H1 (cell line): ENCODE measurements around the gene RUSC2. TPM values are rescaled to one million over a fixed set of nuclear protein-coding genes. Genes with fewer than 3 reads are reported as not detected.

Experiments
- CTCF ChIA-PET: fragments of 300-600 bp; sonication (Branson Sonifier 250); formaldehyde crosslinking; loops from one replicate; lab custom pipeline; 2021; ENCODE audit not compliant: partially characterized antibody; lab: Charles Lee
- POLR2A ChIA-PET: fragments of 300-600 bp; sonication (Branson Sonifier 250); formaldehyde crosslinking; loops from one replicate; lab custom pipeline; 2021; ENCODE audit warnings: inconsistent platforms; ENCODE audit not compliant: partially characterized antibody; lab: Charles Lee
- DNase-seq, 2 experiments: peaks; one replicate each; pipeline versions ENCODE4 v3.0.0 to v3.0.0-alpha.2; 2010 to 2022; ENCODE audit warnings: low spot score in 2 of 2, low read depth in 1 of 2, mixed read lengths in 1 of 2
- FAIRE-seq: peaks from 2 replicates; lab custom pipeline; 2011; peaks lifted over from hg19 to GRCh38; lab: Jason Lieb, UNC
- H2AFZ ChIP-seq: 2 replicates; pipeline ENCODE4 v1.8.1; 2012; ENCODE audit warnings: low read length, inconsistent platforms
- H2AK5ac ChIP-seq: 2 replicates; pipeline ENCODE4 v1.6.1; 2013; ENCODE audit warnings: low read depth, low read length
- H2BK120ac ChIP-seq: replicated peaks from 2 replicates; pipeline ENCODE3; 2013; ENCODE audit warnings: low read depth, low read length, inconsistent platforms
- H2BK12ac ChIP-seq: 2 replicates; pipeline ENCODE4 v1.6.1; 2013; ENCODE audit warnings: low read depth, low read length
- H2BK15ac ChIP-seq: 2 replicates; pipeline ENCODE4 v1.6.1; 2013; ENCODE audit warnings: low read length
- H2BK20ac ChIP-seq: 2 replicates; pipeline ENCODE4 v1.6.1; 2013; ENCODE audit warnings: low read length
- H2BK5ac ChIP-seq: 2 replicates; pipeline ENCODE4 v1.6.1; 2013; ENCODE audit warnings: low read depth, low read length
- H3K14ac ChIP-seq: 2 replicates; pipeline ENCODE4 v1.6.1; 2013; ENCODE audit warnings: inconsistent platforms; ENCODE audit not compliant: insufficient read length
- H3K18ac ChIP-seq: 2 replicates; pipeline ENCODE4 v1.6.1; 2013; ENCODE audit warnings: low read length; ENCODE audit errors: extremely low read depth
- H3K23ac ChIP-seq: 2 replicates; pipeline ENCODE4 v1.6.1; 2013; ENCODE audit warnings: inconsistent platforms; ENCODE audit not compliant: insufficient read length
- H3K23me2 ChIP-seq: 2 replicates; pipeline ENCODE4 v1.6.1; 2013; ENCODE audit warnings: low read depth, low read length
- H3K27ac ChIP-seq: 2 replicates; pipeline ENCODE4 v1.6.1; 2011; ENCODE audit warnings: low read depth, low read length, inconsistent platforms
- H3K27me3 ChIP-seq, 4 experiments: replicated peaks in 1 of 4; 1 replicate in 1 of 4; 2 replicates in 3 of 4; pipeline versions ENCODE4 v1.6.1 to v1.8.1; 2011 to 2013; ENCODE audit warnings: low read length in 3 of 4, mild to moderate bottlenecking in 3 of 4, inconsistent platforms in 2 of 4, mixed read lengths in 2 of 4, moderate library complexity in 1 of 4; ENCODE audit not compliant: control insufficient read depth in 3 of 4, insufficient read depth in 3 of 4; ENCODE audit errors: extremely low read depth in 1 of 4
- H3K36me3 ChIP-seq, 4 experiments: 2 replicates each; pipeline versions ENCODE4 v1.6.1 to v1.8.1; 2011 to 2013; ENCODE audit warnings: mild to moderate bottlenecking in 4 of 4, low read length in 3 of 4, moderate library complexity in 2 of 4, control low read depth in 1 of 4, inconsistent platforms in 1 of 4; ENCODE audit not compliant: insufficient read depth in 4 of 4, control insufficient read depth in 2 of 4
- H3K4ac ChIP-seq: replicated peaks from 2 replicates; pipeline ENCODE3; 2013; ENCODE audit warnings: low read length, low read depth, mixed read lengths, inconsistent platforms; ENCODE audit not compliant: insufficient read length
- H3K4me1 ChIP-seq, 4 experiments: replicated peaks in 1 of 4; 1 replicate in 1 of 4; 2 replicates in 3 of 4; pipeline versions ENCODE4 v1.6.1 to v1.8.1; 2011 to 2013; ENCODE audit warnings: low read length in 3 of 4, inconsistent platforms in 2 of 4, mixed read lengths in 1 of 4; ENCODE audit not compliant: insufficient read depth in 4 of 4, control insufficient read depth in 3 of 4
- H3K4me2 ChIP-seq, 2 experiments: 2 replicates each; pipeline versions ENCODE4 v1.6.1 to v1.8.1; 2011 to 2013; ENCODE audit warnings: low read depth in 2 of 2, low read length in 2 of 2, control low read depth in 1 of 2, inconsistent platforms in 1 of 2, mild to moderate bottlenecking in 1 of 2; ENCODE audit not compliant: insufficient read depth in 1 of 2
- H3K4me3 ChIP-seq, 4 experiments: fragments of 200-600, 300-600 bp in 1 of 4; sonication (generic), shearing (Covaris generic), sonication (Bioruptor Twin) in 1 of 4; 2 replicates each; pipeline versions ENCODE4 v1.5.1 to v1.8.1; 2011 to 2016; ENCODE audit warnings: low read length in 4 of 4, low read depth in 3 of 4, control low read depth in 2 of 4, inconsistent platforms in 2 of 4, mild to moderate bottlenecking in 2 of 4, mixed read lengths in 1 of 4, moderate library complexity in 1 of 4; ENCODE audit not compliant: insufficient read depth in 2 of 4; ENCODE audit errors: extremely low read depth in 1 of 4
- H3K56ac ChIP-seq: replicated peaks from 2 replicates; pipeline ENCODE3; 2013; ENCODE audit warnings: low read depth, mild to moderate bottlenecking, mixed read lengths, low read length, inconsistent platforms; ENCODE audit not compliant: insufficient read length
- H3K79me1 ChIP-seq: 2 replicates; pipeline ENCODE4 v1.6.1; 2013; ENCODE audit warnings: low read depth, low read length, control low read depth
- H3K79me2 ChIP-seq, 2 experiments: 2 replicates each; pipeline versions ENCODE4 v1.6.1 to v1.8.1; 2012 to 2013; ENCODE audit warnings: low read length in 2 of 2, mild to moderate bottlenecking in 2 of 2, inconsistent platforms in 1 of 2; ENCODE audit not compliant: insufficient read depth in 2 of 2, control insufficient read depth in 1 of 2
- H3K9ac ChIP-seq, 4 experiments: replicated peaks in 1 of 4; 1 replicate in 1 of 4; 2 replicates in 3 of 4; pipeline versions ENCODE4 v1.6.1 to v1.8.1; 2011 to 2013; ENCODE audit warnings: low read depth in 3 of 4, low read length in 3 of 4, control low read depth in 2 of 4, mild to moderate bottlenecking in 2 of 4, moderate library complexity in 2 of 4, inconsistent platforms in 1 of 4; ENCODE audit errors: extremely low read depth in 1 of 4
- H3K9me3 ChIP-seq, 2 experiments: 2 replicates each; pipeline versions ENCODE4 v1.6.1 to v1.8.1; 2012 to 2013; ENCODE audit warnings: mild to moderate bottlenecking in 2 of 2, moderate library complexity in 2 of 2, control low read depth in 1 of 2, inconsistent platforms in 1 of 2, low read depth in 1 of 2, low read length in 1 of 2, mixed read lengths in 1 of 2; ENCODE audit not compliant: insufficient read depth in 2 of 2
- H4K20me1 ChIP-seq, 2 experiments: replicated peaks in 1 of 2; 2 replicates each; pipeline versions ENCODE3 to v1.8.1; 2011 to 2013; ENCODE audit warnings: inconsistent platforms in 2 of 2, low read length in 2 of 2, mild to moderate bottlenecking in 1 of 2; ENCODE audit not compliant: insufficient read depth in 2 of 2, control insufficient read depth in 1 of 2
- H4K5ac ChIP-seq: 2 replicates; pipeline ENCODE4 v1.6.1; 2013; ENCODE audit warnings: low read length, low read depth, mixed read lengths, inconsistent platforms; ENCODE audit not compliant: insufficient read length
- H4K8ac ChIP-seq: 2 replicates; pipeline ENCODE4 v1.8.0; 2013; ENCODE audit warnings: mild to moderate bottlenecking, moderate library complexity, low read length, inconsistent platforms; ENCODE audit not compliant: insufficient read depth; ENCODE audit errors: extremely low read depth
- H4K91ac ChIP-seq: replicated peaks from 2 replicates; pipeline ENCODE3; 2013; ENCODE audit warnings: low read length, mixed read lengths, inconsistent platforms; ENCODE audit not compliant: insufficient read length
- PHF8 ChIP-seq: fragments of 200-600 bp; sonication (generic); conservative IDR thresholded peaks from 2 replicates; pipeline ENCODE4 v1.7.1; 2012; ENCODE audit warnings: low read depth, mild to moderate bottlenecking, inconsistent platforms, low read length, moderate library complexity
- RAD21 ChIP-seq, 2 experiments: IDR thresholded peaks in 1 of 2; conservative IDR thresholded peaks in 1 of 2; 2 replicates each; pipeline ENCODE4 v1.6.1; 2011; ENCODE audit warnings: low read depth in 2 of 2, low read length in 2 of 2, improper control_type of control experiment in 1 of 2, inconsistent platforms in 1 of 2, mild to moderate bottlenecking in 1 of 2, moderate library complexity in 1 of 2
- RNF2 ChIP-seq: fragments of 200-900, 300-1000 bp; sonication (generic); IDR thresholded peaks from 2 replicates; pipeline ENCODE4 v1.7.1; 2016; ENCODE audit warnings: borderline replicate concordance, low read depth, mild to moderate bottlenecking, antibody characterized with exemption, low read length; ENCODE audit not compliant: poor library complexity, severe bottlenecking; ENCODE audit errors: missing control alignments
- WGBS, 2 experiments: shearing (Covaris generic) in 1 of 2; methylation state at CpG; one replicate each; pipeline versions ENCODE4 v1.1.6 to v1.1.7; 2013 to 2015; ENCODE audit warnings: low lambda C conversion rate in 2 of 2, mixed read lengths in 2 of 2, inconsistent platforms in 1 of 2, low coverage in 1 of 2, missing lambda C conversion rate in 1 of 2; ENCODE audit not compliant: insufficient replicate concordance in 2 of 2, insufficient coverage in 1 of 2, insufficient read length in 1 of 2; ENCODE audit errors: extremely low coverage in 1 of 2, missing lambda C conversion rate in 1 of 2; 5-methylcytosine and 5-hydroxymethylcytosine counted together
- polyA plus RNA-seq, 7 experiments: library from polyadenylated mRNA; depleted of rRNA in 3 of 7; stranded (reverse) in 5 of 7; unstranded in 2 of 7; fragments of >200 nt in 5 of 7; fragments of 200-250 nt in 2 of 7; gene quantifications; 1 replicate in 5 of 7; 2 replicates in 1 of 7; 4 replicates in 1 of 7; pipeline versions ENCODE4 v1.2.1 to v1.2.3, GENCODE V29; 2011 to 2013; ENCODE audit warnings: missing spikeins in 2 of 7, mixed read lengths in 2 of 7
- total RNA-seq: library from RNA; stranded (reverse); fragmentation: NEBNext Ultra II Directional; extraction: Animal tissue kit (Norgen Biotek cat#: 25700); gene quantifications from 2 replicates; pipeline ENCODE4 v1.2.1, GENCODE V29; 2021
- TF ChIP-seq, protein P1 (sequence below), 3 experiments: IDR thresholded peaks; 1 replicate in 2 of 3; 2 replicates in 1 of 3; pipeline versions ENCODE4 v1.5.1 to v1.6.1; 2011; ENCODE audit warnings: low read length in 3 of 3, mild to moderate bottlenecking in 3 of 3, inconsistent platforms in 2 of 3, low read depth in 1 of 3, moderate library complexity in 1 of 3; ENCODE audit not compliant: insufficient read depth in 1 of 3; ENCODE audit errors: control extremely low read depth in 1 of 3

The RUSC2 gene
- total and polyA plus RNA-seq, 2 of the 8 experiments (the other 6 are each of a cell fraction or from before 2014, with no cell fraction given): 4.2 to 7.9 TPM

DNA sequence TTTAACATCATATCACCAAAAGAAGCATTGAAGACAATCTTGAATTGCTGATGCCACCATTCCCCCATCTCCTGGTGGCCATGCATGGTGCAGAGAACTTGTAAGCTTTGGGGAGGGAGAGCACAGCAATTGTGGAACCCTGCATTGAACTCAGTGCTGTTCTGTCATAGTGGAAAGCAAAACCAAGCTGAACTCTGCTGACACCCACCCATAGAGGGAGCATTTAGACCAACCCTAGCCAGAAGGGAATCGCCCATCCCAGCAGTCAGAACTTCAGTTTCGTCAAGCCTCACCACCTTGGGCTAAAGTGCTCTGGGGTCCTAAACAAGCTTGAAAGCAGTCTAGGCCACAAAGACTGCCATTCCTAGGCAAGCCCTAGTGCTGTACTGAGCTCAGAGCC is 37.4 kb upstream of the RUSC2 start:
- Histone ChIP-seq H3K14ac (no peak overlapping the region), H3K23ac (no peak overlapping the region), H2BK120ac (no peak overlapping the region), H2BK12ac (no peak overlapping the region), H3K56ac (no peak overlapping the region), H3K9me3 (peaks cover 0 to 6% of the 10 kb centered on the region in 2 experiments; a peak in 1 of 4 replicates), H2BK15ac (no peak overlapping the region), H3K18ac (no peak overlapping the region), H2AK5ac (no peak overlapping the region), H3K27ac (no peak overlapping the region), H2AFZ (no peak overlapping the region), H3K4ac (no peak overlapping the region), H3K4me2 (no peak overlapping the region), H4K5ac (no peak overlapping the region), H2BK20ac (no peak overlapping the region), H3K23me2 (no peaks in the 10 kb centered on the region), H3K36me3 (no peaks in the 10 kb centered on the region), H4K8ac (no peak overlapping the region), H4K20me1 (no peaks in the 10 kb centered on the region), H3K79me1 (no peaks in the 10 kb centered on the region), H3K4me3 (no peak overlapping the region), H2BK5ac (no peak overlapping the region; the same call in 1 of the 2 replicates), H3K9ac (no peak overlapping the region), H3K27me3 (no peaks in the 10 kb centered on the region), H3K79me2 (no peaks in the 10 kb centered on the region), H4K91ac (no peak overlapping the region), H3K4me1 (peaks cover 0 to 3% (median 0%) of the 10 kb centered on the region in 4 experiments; a peak in 1 of 7 replicates)
- WGBS, 2 experiments: 84% methylated on average over 2 of the region's 2 CpGs; no CpG with 5 or more reads in 1 of the 2 experiments
- DNase-seq (no peak), FAIRE-seq (no peak)
- CTCF ChIA-PET: interaction anchor here (0.7 to 4.6 kb wide), 12 partner anchors 10 to 458 kb away, joined by 3 to 19 read pairs (median 3); no protein-coding TSS in a partner anchor
- TF ChIP-seq, protein P1, sequence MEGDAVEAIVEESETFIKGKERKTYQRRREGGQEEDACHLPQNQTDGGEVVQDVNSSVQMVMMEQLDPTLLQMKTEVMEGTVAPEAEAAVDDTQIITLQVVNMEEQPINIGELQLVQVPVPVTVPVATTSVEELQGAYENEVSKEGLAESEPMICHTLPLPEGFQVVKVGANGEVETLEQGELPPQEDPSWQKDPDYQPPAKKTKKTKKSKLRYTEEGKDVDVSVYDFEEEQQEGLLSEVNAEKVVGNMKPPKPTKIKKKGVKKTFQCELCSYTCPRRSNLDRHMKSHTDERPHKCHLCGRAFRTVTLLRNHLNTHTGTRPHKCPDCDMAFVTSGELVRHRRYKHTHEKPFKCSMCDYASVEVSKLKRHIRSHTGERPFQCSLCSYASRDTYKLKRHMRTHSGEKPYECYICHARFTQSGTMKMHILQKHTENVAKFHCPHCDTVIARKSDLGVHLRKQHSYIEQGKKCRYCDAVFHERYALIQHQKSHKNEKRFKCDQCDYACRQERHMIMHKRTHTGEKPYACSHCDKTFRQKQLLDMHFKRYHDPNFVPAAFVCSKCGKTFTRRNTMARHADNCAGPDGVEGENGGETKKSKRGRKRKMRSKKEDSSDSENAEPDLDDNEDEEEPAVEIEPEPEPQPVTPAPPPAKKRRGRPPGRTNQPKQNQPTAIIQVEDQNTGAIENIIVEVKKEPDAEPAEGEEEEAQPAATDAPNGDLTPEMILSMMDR (IDR thresholded peaks at IDR 0.05; ENCODE audit: control extremely low read depth in 1 of 3, insufficient read depth in 1 of 3, low read depth in 1 of 3, low read length in 3 of 3): peak; percentile 17 to 63 (median 20); a peak in 3 of 4 replicates
- no peak for TF ChIP-seq PHF8
- no peak for TF ChIP-seq RNF2
- peak; percentile 29 to 42 for TF ChIP-seq RAD21 (IDR thresholded peaks at IDR 0.05 in 1 of 2, conservative IDR thresholded peaks at IDR 0.05 in 1 of 2; ENCODE audit: low read depth in 2 of 2, low read length in 2 of 2)
- POLR2A ChIA-PET: no interaction called here
